Adipocyte (in vitro differentiated cells): ENCODE results near the gene PDPK1.

Source experiments
- DNase-seq: peaks from one replicate; pipeline ENCODE4 v3.0.0-alpha.2; 2015; ENCODE audit warnings: low read depth
- H3K27me3 ChIP-seq: replicated peaks from 2 replicates; pipeline ENCODE4 v1.7.0; 2013; ENCODE audit warnings: mild to moderate bottlenecking, low read length, moderate library complexity; ENCODE audit not compliant: control insufficient read depth, insufficient read depth
- H3K36me3 ChIP-seq: 2 replicates; pipeline ENCODE4 v1.7.0; 2013; ENCODE audit warnings: low read length, mild to moderate bottlenecking, moderate library complexity; ENCODE audit not compliant: control insufficient read depth, insufficient read depth, severe bottlenecking
- H3K4me1 ChIP-seq: 2 replicates; pipeline ENCODE4 v1.7.0; 2013; ENCODE audit warnings: mild to moderate bottlenecking, low read length, moderate library complexity; ENCODE audit not compliant: control insufficient read depth, insufficient read depth
- H3K4me3 ChIP-seq: 2 replicates; pipeline ENCODE4 v1.7.0; 2013; ENCODE audit warnings: mild to moderate bottlenecking, low read length, moderate library complexity
- H3K9ac ChIP-seq: 2 replicates; pipeline ENCODE4 v1.7.0; 2013; ENCODE audit warnings: mild to moderate bottlenecking, low read length, moderate library complexity
- H3K9me3 ChIP-seq: 2 replicates; pipeline ENCODE4 v1.7.0; 2013; ENCODE audit warnings: mild to moderate bottlenecking, low read length, moderate library complexity; ENCODE audit not compliant: control insufficient read depth

The PDPK1 gene

GRCh38 chr16:2585651-2586081 is 47.8 kb downstream of the PDPK1 start:
- no peaks in the 10 kb centered on the region for H3K9me3 ChIP-seq
- H3K27me3 ChIP-seq: no peaks in the 10 kb centered on the region
- no peak overlapping the region for H3K9ac ChIP-seq
- H3K36me3 ChIP-seq: peaks cover 46% of the 10 kb centered on the region
- DNase-seq: no peak
- H3K4me3 ChIP-seq: no peak overlapping the region
- H3K4me1 ChIP-seq: peaks cover 5% of the 10 kb centered on the region

- Histone ChIP-seq H3K36me3 (peaks cover 46% of the 10 kb centered on the region), H3K4me3 (no peak overlapping the region), H3K9ac (no peak overlapping the region), H3K9me3 (no peaks in the 10 kb centered on the region), H3K4me1 (peaks cover 5% of the 10 kb centered on the region), H3K27me3 (no peaks in the 10 kb centered on the region)
- DNase-seq: no peak
These were observed 48.4 kb downstream of the PDPK1 start for GRCh38 chr16:2586241-2586640.

GRCh38 chr16:2586901-2587480 is 49.2 kb downstream of the PDPK1 start:
- no peak overlapping the region for H3K4me3 ChIP-seq
- no peaks in the 10 kb centered on the region for H3K27me3 ChIP-seq
- H3K9ac ChIP-seq: no peak overlapping the region
- H3K9me3 ChIP-seq: no peaks in the 10 kb centered on the region
- peaks cover 48% of the 10 kb centered on the region for H3K36me3 ChIP-seq
- peaks cover 5% of the 10 kb centered on the region for H3K4me1 ChIP-seq
- no peak for DNase-seq

- H3K4me3 ChIP-seq: no peak overlapping the region
- no peaks in the 10 kb centered on the region for H3K9me3 ChIP-seq
- H3K4me1 ChIP-seq: peaks cover 5% of the 10 kb centered on the region
- peaks cover 48% of the 10 kb centered on the region for H3K36me3 ChIP-seq
- H3K27me3 ChIP-seq: no peaks in the 10 kb centered on the region
- H3K9ac ChIP-seq: no peak overlapping the region
- no peak for DNase-seq
These were observed 50.2 kb downstream of the PDPK1 start for GRCh38 chr16:2587891-2588565.

GRCh38 chr16:2591476-2592240 is 53.8 kb downstream of the PDPK1 start:
- Histone ChIP-seq H3K9ac (no peak overlapping the region), H3K4me3 (no peak overlapping the region), H3K27me3 (no peaks in the 10 kb centered on the region), H3K4me1 (peaks cover 6% of the 10 kb centered on the region), H3K36me3 (peaks cover 50% of the 10 kb centered on the region), H3K9me3 (no peaks in the 10 kb centered on the region)
- no peak for DNase-seq

- Histone ChIP-seq H3K27me3 (no peaks in the 10 kb centered on the region), H3K4me3 (no peak overlapping the region), H3K9me3 (no peaks in the 10 kb centered on the region), H3K36me3 (peaks cover 50% of the 10 kb centered on the region), H3K4me1 (peaks cover 6% of the 10 kb centered on the region), H3K9ac (no peak overlapping the region)
- no peak for DNase-seq
These were observed 55.0 kb downstream of the PDPK1 start for GRCh38 chr16:2592786-2593185.

GRCh38 chr16:2595393-2596205 is 57.8 kb downstream of the PDPK1 start:
- peaks cover 6% of the 10 kb centered on the region for H3K4me1 ChIP-seq
- no peaks in the 10 kb centered on the region for H3K9me3 ChIP-seq
- no peak overlapping the region for H3K4me3 ChIP-seq
- DNase-seq: no peak
- no peaks in the 10 kb centered on the region for H3K27me3 ChIP-seq
- no peak overlapping the region for H3K9ac ChIP-seq
- H3K36me3 ChIP-seq: peaks cover 38% of the 10 kb centered on the region

- Histone ChIP-seq H3K27me3 (no peaks in the 10 kb centered on the region), H3K9ac (no peak overlapping the region), H3K9me3 (no peaks in the 10 kb centered on the region), H3K4me1 (peaks cover 6% of the 10 kb centered on the region), H3K36me3 (peaks cover 35% of the 10 kb centered on the region), H3K4me3 (no peak overlapping the region)
- no peak for DNase-seq
These were observed 59.1 kb downstream of the PDPK1 start for GRCh38 chr16:2596747-2597559.

- Histone ChIP-seq H3K27me3 (no peaks in the 10 kb centered on the region), H3K9ac (no peak overlapping the region), H3K4me1 (peaks cover 6% of the 10 kb centered on the region), H3K4me3 (no peak overlapping the region), H3K9me3 (no peaks in the 10 kb centered on the region), H3K36me3 (peaks cover 35% of the 10 kb centered on the region)
- no peak for DNase-seq
These were observed 59.7 kb downstream of the PDPK1 start for GRCh38 chr16:2597560-2597902.

- peaks cover 6% of the 10 kb centered on the region for H3K4me1 ChIP-seq
- no peaks in the 10 kb centered on the region for H3K9me3 ChIP-seq
- H3K27me3 ChIP-seq: no peaks in the 10 kb centered on the region
- H3K4me3 ChIP-seq: no peak overlapping the region
- H3K9ac ChIP-seq: no peak overlapping the region
- DNase-seq: no peak
- H3K36me3 ChIP-seq: peaks cover 35% of the 10 kb centered on the region
These were observed 60.4 kb downstream of the PDPK1 start for GRCh38 chr16:2598133-2598641.
